SK-N-MC (cell line): ENCODE data around the gene CTNNA2.

Experiments used
- EZH2 ChIP-seq: fragments of 200-600 bp; sonication (generic); IDR thresholded peaks from one replicate; pipeline ENCODE4 v1.6.1; 2017; ENCODE audit warnings: antibody characterized with exemption
- POLR2AphosphoS5 ChIP-seq: IDR thresholded peaks from 2 replicates; pipeline ENCODE4 v1.6.1; 2012; ENCODE audit warnings: mild to moderate bottlenecking, low read depth, low read length, borderline replicate concordance

GRCh38 chr2:80037310-80037709 is 524.5 kb downstream of the CTNNA2 start:
- TF ChIP-seq EZH2 = no peak
- TF ChIP-seq POLR2AphosphoS5 = no peak
